ENCODE results near the gene SLC22A17.
A peak's percentile ranks its signal among the peaks of the same experiment; 100 is the strongest.

The SLC22A17 gene

GRCh38 chr14:23302290-23303225 is 50.1 kb downstream of the SLC22A17 start, which contains the start of gene PPP1R3E:
Gene PPP1R3E, minus strand, starts transcription at chr14:23302859. Its CDS starts 283 bp downstream, at chr14:23302576.
- DNase-seq, result peak; percentile 50

- no peak for DNase-seq
Measured at GRCh38 chr14:23301969-23302289, 50.8 kb downstream of the SLC22A17 start.

GRCh38 chr14:23301288-23301968 is 51.3 kb downstream of the SLC22A17 start:
- DNase-seq, result peak; percentile 99

- no peak for DNase-seq
Measured at GRCh38 chr14:23300687-23301223, 51.9 kb downstream of the SLC22A17 start.

- no peak for DNase-seq
Measured at GRCh38 chr14:23299986-23300686, 52.6 kb downstream of the SLC22A17 start.

- peak; percentile 30 for DNase-seq
Measured at GRCh38 chr14:23299211-23299957, 53.3 kb downstream of the SLC22A17 start.

- no peak for DNase-seq
Measured at GRCh38 chr14:23297611-23298277, 54.9 kb downstream of the SLC22A17 start.

- no peak for DNase-seq
Measured at GRCh38 chr14:23297096-23297495, 55.6 kb downstream of the SLC22A17 start.

Measured in kidney glomerular epithelial cell (primary cell).